C4-2B (cell line): ENCODE measurements around the gene SPTB.

Source experiments
- CTCF ChIP-seq: fragments of 450-650 bp; conservative IDR thresholded peaks from 2 replicates; pipeline ENCODE4 v1.5.1; 2017; ENCODE audit warnings: mild to moderate bottlenecking
- ZFX ChIP-seq: fragments of 450-650 bp; IDR thresholded peaks from 2 replicates; pipeline ENCODE4 v1.6.1; 2017

GRCh38 chr14:64730681-64731080 lies 149.0 kb downstream of the SPTB start:
- TF ChIP-seq CTCF (no peak), ZFX (no peak)
